ENCODE measurements around the gene GKN2. TPM values are rescaled to one million over a fixed set of nuclear protein-coding genes. Genes with fewer than 3 reads are reported as not detected.

Gene GKN2
- total RNA-seq, 2 experiments from 2014 or later: not detected

GRCh38 chr2:68917034-68917718 lies 35.5 kb downstream of the GKN2 start:
- H3K9me3 Mint-ChIP-seq: no peaks in the 10 kb centered on the region
- H3K36me3 Mint-ChIP-seq: no peaks in the 10 kb centered on the region
- H3K27me3 Mint-ChIP-seq: no peaks in the 10 kb centered on the region
- no peak overlapping the region for H3K27ac Mint-ChIP-seq
- H3K4me3 Mint-ChIP-seq: no peak overlapping the region
- DNase-seq: no peak
- H3K4me1 Mint-ChIP-seq: no peaks in the 10 kb centered on the region

GRCh38 chr2:68916226-68916625 lies 36.5 kb downstream of the GKN2 start:
- no peak overlapping the region for H3K4me3 Mint-ChIP-seq
- DNase-seq: no peak
- H3K9me3 Mint-ChIP-seq: no peaks in the 10 kb centered on the region
- H3K36me3 Mint-ChIP-seq: no peaks in the 10 kb centered on the region
- no peaks in the 10 kb centered on the region for H3K27me3 Mint-ChIP-seq
- no peak overlapping the region for H3K27ac Mint-ChIP-seq
- H3K4me1 Mint-ChIP-seq: no peaks in the 10 kb centered on the region

- H3K9me3 Mint-ChIP-seq: no peaks in the 10 kb centered on the region
- DNase-seq: no peak
- no peak overlapping the region for H3K27ac Mint-ChIP-seq
- no peaks in the 10 kb centered on the region for H3K27me3 Mint-ChIP-seq
- no peak overlapping the region for H3K4me3 Mint-ChIP-seq
- peaks cover 2% of the 10 kb centered on the region for H3K4me1 Mint-ChIP-seq
- no peaks in the 10 kb centered on the region for H3K36me3 Mint-ChIP-seq
These were observed 37.3 kb downstream of the GKN2 start for GRCh38 chr2:68915393-68915792.

DNA sequence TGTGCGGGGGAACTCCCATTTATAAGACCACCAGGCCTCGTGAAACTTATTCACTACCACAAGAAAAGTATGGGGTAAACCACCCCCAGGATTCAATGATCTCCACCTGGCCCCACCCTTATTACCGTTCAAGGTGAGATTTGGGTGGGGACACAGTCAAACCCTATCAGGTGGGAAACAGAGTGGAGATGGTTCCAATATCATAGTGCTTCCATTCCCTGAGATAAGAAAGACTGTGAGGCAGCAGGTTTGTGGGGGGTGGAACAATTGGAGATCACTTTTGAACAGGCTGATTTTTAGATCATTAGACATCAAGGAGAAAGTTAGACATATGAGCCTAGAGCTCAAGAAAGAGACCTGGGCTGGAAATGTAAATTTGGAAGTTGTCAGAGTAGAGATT lies 39.3 kb downstream of the GKN2 start:
- Mint-ChIP-seq H3K9me3 (no peaks in the 10 kb centered on the region), H3K36me3 (no peaks in the 10 kb centered on the region), H3K27me3 (no peaks in the 10 kb centered on the region), H3K4me1 (peaks cover 16% of the 10 kb centered on the region), H3K4me3 (no peak overlapping the region), H3K27ac (no peak overlapping the region)
- DNase-seq: no peak

DNA sequence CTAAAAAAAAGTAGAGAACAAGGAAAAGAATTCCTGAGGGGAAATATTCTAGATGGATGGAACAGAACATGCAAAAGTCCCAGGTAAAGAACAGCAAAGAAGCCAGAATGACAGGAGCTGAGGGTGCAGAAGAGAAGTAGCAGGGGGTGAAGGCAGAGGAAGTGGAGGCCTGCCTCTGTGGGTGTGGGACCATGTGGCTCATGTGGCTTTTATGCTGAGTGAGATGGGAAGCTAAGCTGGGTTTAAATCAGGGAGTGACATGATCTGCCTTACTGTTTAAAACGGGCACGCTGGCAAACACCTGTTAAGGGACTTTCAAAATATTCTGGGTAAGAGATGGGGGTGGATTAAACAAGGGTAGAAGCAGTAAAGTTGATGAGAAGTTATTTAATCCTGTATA lies 40.0 kb downstream of the GKN2 start:
- no peak for DNase-seq
- H3K27ac Mint-ChIP-seq: no peak overlapping the region
- H3K9me3 Mint-ChIP-seq: no peaks in the 10 kb centered on the region
- no peak overlapping the region for H3K4me3 Mint-ChIP-seq
- H3K4me1 Mint-ChIP-seq: peaks cover 22% of the 10 kb centered on the region
- H3K36me3 Mint-ChIP-seq: no peaks in the 10 kb centered on the region
- no peaks in the 10 kb centered on the region for H3K27me3 Mint-ChIP-seq

- no peaks in the 10 kb centered on the region for H3K27me3 Mint-ChIP-seq
- no peak for DNase-seq
- H3K9me3 Mint-ChIP-seq: no peaks in the 10 kb centered on the region
- H3K4me3 Mint-ChIP-seq: no peak overlapping the region
- no peak overlapping the region for H3K27ac Mint-ChIP-seq
- no peaks in the 10 kb centered on the region for H3K36me3 Mint-ChIP-seq
- H3K4me1 Mint-ChIP-seq: peaks cover 28% of the 10 kb centered on the region
These were observed 40.6 kb downstream of the GKN2 start for GRCh38 chr2:68912111-68912510.

DNA sequence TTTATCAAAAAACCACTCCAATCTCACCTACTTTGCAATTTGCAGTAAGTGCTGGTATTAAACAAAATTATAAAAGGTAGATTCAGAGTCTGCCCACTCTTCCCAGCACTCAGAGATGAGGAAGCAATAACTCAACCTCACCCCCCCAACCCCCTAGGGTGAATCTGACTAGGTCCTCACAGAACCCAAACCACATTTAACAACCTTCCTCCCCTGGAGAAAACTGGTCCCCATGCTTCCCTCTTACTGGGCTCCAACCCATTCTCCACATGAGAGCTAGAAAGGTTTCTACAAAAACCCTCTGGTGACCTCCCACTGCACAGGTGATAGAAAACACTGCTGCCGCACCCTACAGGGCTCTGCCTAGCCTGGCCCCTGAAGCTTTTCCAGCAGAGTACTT lies 41.0 kb downstream of the GKN2 start:
- H3K27ac Mint-ChIP-seq: no peak overlapping the region
- no peak for DNase-seq
- H3K9me3 Mint-ChIP-seq: no peaks in the 10 kb centered on the region

DNA sequence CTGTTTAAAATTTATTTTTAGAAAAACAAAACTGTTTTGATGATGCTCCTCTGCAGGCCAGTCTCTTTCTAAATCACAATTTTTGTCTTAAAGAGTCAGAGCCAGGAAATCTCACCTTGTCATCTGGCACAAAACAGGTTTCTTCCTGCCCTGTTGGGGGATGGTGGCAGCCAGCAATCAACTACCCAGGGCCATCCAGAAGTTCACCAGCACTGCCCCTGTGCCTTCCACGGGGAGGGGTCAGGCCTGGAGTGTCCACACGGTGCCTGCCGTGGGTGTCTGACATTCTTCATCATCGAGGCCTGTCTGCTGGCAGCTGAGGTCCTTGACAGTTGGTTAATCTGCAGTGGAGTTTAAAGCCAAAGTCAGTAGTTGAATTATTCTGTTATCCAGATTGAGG lies 41.4 kb downstream of the GKN2 start:
- H3K36me3 Mint-ChIP-seq: no peaks in the 10 kb centered on the region
- no peak overlapping the region for H3K27ac Mint-ChIP-seq
- H3K9me3 Mint-ChIP-seq: no peaks in the 10 kb centered on the region
- no peaks in the 10 kb centered on the region for H3K27me3 Mint-ChIP-seq
- peaks cover 31% of the 10 kb centered on the region for H3K4me1 Mint-ChIP-seq
- no peak overlapping the region for H3K4me3 Mint-ChIP-seq
- no peak for DNase-seq

More for the DNA sequence above, 41.0 kb downstream of the GKN2 start:
- Mint-ChIP-seq H3K4me1 (peaks cover 29% of the 10 kb centered on the region), H3K4me3 (no peak overlapping the region), H3K36me3 (no peaks in the 10 kb centered on the region), H3K27me3 (no peaks in the 10 kb centered on the region)

GRCh38 chr2:68909793-68910674 lies 42.7 kb downstream of the GKN2 start:
- Mint-ChIP-seq H3K36me3 (no peaks in the 10 kb centered on the region), H3K9me3 (no peaks in the 10 kb centered on the region), H3K4me1 (peaks cover 31% of the 10 kb centered on the region), H3K27ac (no peak overlapping the region), H3K27me3 (no peaks in the 10 kb centered on the region), H3K4me3 (no peak overlapping the region)
- DNase-seq: peak; percentile 67

DNA sequence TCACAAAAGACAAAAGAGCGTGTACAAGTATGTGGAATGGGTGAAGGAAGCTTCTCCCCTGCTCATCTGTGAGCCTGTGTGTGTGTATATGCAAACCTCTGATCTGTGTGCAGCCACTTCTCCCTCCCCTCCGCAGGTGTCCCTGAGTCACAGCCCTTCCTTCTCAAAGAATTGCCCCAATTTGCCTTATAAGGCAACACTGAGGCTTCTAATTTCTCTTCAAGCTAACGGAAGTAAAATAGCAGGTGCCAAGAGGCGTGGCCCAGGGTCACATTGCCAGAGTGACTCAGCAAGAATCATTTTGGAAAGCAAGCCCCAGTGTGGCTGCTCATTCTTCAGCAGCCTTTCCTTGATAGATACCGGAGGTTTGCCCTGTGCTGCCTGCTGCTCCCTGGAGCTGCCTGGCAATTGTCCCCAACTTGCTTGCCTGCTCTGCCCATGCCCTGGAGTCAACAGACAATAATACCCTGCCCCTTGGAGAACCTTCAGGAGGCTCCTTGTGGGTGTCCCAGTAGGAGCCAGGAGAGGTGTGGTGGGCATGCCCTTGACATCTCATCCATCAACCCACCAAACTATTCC lies 44.2 kb downstream of the GKN2 start:
- H3K4me3 Mint-ChIP-seq: peak overlapping the region; percentile 8
- peak overlapping the region; percentile 89 for H3K27ac Mint-ChIP-seq
- DNase-seq: peak; percentile 76
- peaks cover 31% of the 10 kb centered on the region for H3K4me1 Mint-ChIP-seq
- H3K36me3 Mint-ChIP-seq: no peaks in the 10 kb centered on the region
- H3K27me3 Mint-ChIP-seq: no peaks in the 10 kb centered on the region
- peaks cover 4% of the 10 kb centered on the region for H3K9me3 Mint-ChIP-seq

DNA sequence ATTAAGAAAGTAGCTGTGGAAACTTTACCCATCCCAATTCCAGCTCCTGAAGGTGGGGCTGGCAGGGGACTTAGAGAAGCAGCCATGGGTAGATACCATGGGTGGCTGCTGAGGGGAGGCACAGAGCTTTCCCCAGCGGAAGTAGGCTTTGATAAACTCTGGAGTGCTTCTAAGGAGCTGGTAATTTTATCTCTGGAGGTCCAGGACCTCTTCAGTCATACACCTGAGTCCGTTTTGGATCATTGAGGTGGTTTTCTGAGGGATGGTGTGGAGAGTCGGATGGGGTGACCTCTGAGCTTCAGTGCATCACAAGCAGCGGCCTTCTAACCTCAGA lies 44.8 kb downstream of the GKN2 start:
- H3K9me3 Mint-ChIP-seq: peaks cover 4% of the 10 kb centered on the region
- H3K27ac Mint-ChIP-seq: peak overlapping the region; percentile 89
- H3K36me3 Mint-ChIP-seq: no peaks in the 10 kb centered on the region
- H3K4me1 Mint-ChIP-seq: peaks cover 31% of the 10 kb centered on the region
- H3K4me3 Mint-ChIP-seq: peak overlapping the region; percentile 8
- no peak for DNase-seq
- no peaks in the 10 kb centered on the region for H3K27me3 Mint-ChIP-seq

DNA sequence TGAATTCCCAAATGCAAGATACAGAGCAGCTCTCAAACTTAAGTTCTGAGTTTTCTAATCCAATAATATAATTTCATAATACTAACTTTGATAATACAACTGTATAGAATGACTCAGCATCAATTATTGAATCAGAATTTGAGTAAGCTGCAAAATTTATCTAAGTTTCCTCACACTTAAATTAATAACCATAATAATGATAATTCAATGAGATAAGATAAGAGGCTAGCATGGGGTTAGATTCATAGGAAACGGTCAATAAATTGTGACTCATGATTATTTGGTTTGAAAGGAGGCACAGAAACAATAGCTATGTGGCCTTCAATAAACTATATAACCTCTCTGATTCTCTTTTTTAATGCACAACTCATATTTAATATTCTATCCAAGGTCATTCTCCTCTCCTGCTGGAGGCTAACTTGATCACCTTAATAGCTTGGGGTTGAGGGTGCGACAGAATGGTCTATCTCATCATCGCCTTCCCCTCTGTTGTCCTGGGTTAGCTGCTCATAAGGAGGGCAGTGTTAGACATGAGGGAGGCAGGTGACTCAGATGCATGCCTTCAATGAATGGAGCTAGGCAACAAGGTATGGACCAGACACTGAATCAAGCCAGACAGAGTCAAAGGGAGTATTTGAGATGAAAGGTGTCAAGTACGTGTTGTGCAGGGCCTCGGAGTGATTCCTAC lies 45.3 kb downstream of the GKN2 start:
- Mint-ChIP-seq H3K9me3 (peaks cover 4% of the 10 kb centered on the region), H3K36me3 (no peaks in the 10 kb centered on the region), H3K4me1 (peaks cover 31% of the 10 kb centered on the region), H3K4me3 (no peak overlapping the region), H3K27ac (peak overlapping the region; percentile 89), H3K27me3 (no peaks in the 10 kb centered on the region)
- DNase-seq: no peak

DNA sequence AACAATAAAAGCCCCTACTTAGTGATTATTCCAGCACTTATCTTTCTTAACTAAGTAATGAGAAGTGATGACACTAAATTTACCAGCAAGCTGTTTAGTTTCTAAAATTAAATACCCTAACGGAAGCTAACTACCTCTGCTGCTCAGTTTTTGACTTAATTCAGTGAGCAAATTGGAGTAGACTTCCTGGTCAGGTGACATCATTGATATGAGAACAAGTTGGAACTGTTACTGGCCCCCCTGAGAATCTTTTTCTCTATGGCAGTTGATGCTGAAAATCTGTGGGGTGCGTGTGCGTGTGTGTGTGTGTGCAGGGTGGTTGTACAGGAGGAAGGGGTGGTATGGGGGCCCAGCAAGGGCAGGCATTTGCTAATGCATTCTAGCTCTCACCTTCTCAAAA lies 46.0 kb downstream of the GKN2 start:
- Mint-ChIP-seq H3K36me3 (no peaks in the 10 kb centered on the region), H3K4me1 (peaks cover 31% of the 10 kb centered on the region), H3K9me3 (peaks cover 5% of the 10 kb centered on the region), H3K27me3 (no peaks in the 10 kb centered on the region), H3K27ac (peak overlapping the region; percentile 52), H3K4me3 (no peak overlapping the region)
- DNase-seq: no peak

- Mint-ChIP-seq H3K9me3 (peaks cover 8% of the 10 kb centered on the region), H3K27ac (no peak overlapping the region), H3K4me3 (no peak overlapping the region), H3K36me3 (no peaks in the 10 kb centered on the region), H3K27me3 (no peaks in the 10 kb centered on the region), H3K4me1 (peaks cover 28% of the 10 kb centered on the region)
- DNase-seq: no peak
These were observed 47.6 kb downstream of the GKN2 start for GRCh38 chr2:68905116-68905515.

- no peaks in the 10 kb centered on the region for H3K36me3 Mint-ChIP-seq
- no peak for DNase-seq
- peaks cover 8% of the 10 kb centered on the region for H3K9me3 Mint-ChIP-seq
- no peak overlapping the region for H3K27ac Mint-ChIP-seq
- peaks cover under 1% of the 10 kb centered on the region for H3K4me1 Mint-ChIP-seq
- H3K27me3 Mint-ChIP-seq: no peaks in the 10 kb centered on the region
- H3K4me3 Mint-ChIP-seq: no peak overlapping the region
These were observed 51.1 kb downstream of the GKN2 start for GRCh38 chr2:68901561-68901960.
